Astrocyte (in vitro differentiated cells and primary cell): Measurements from ENCODE around the gene NRROS.

Source experiments
- EZH2 ChIP-seq: IDR thresholded peaks from 2 replicates; pipeline ENCODE4 v1.6.1; 2012; ENCODE audit warnings: mild to moderate bottlenecking, low read length, inconsistent platforms; ENCODE audit not compliant: insufficient read depth
- TF ChIP-seq, protein P1 (sequence below): IDR thresholded peaks from 2 replicates; pipeline ENCODE4 v1.5.1; 2011; ENCODE audit warnings: low read depth, mild to moderate bottlenecking, inconsistent platforms, low read length, moderate library complexity; ENCODE audit not compliant: insufficient read depth

DNA sequence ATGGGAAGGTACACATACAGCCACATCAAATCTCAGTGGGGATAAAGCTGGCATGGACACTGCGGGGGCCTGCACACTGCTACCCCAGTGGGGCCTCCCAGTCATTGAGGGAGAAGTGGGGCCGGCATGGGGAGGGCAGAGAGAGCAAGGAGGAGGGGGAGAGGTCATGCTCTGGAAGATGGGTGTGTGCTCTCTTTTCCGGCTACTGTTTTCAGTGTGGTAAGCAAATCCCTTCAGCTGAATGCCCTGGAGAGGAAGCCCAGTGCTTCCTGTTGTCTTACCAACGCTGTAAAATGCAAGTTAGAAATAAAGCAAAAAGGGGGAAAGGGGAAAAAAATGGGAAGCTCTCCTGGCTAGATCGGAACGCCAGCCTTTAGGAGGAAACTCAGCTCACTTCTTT lies 30.8 kb downstream of the NRROS start:
- TF ChIP-seq, protein P1, sequence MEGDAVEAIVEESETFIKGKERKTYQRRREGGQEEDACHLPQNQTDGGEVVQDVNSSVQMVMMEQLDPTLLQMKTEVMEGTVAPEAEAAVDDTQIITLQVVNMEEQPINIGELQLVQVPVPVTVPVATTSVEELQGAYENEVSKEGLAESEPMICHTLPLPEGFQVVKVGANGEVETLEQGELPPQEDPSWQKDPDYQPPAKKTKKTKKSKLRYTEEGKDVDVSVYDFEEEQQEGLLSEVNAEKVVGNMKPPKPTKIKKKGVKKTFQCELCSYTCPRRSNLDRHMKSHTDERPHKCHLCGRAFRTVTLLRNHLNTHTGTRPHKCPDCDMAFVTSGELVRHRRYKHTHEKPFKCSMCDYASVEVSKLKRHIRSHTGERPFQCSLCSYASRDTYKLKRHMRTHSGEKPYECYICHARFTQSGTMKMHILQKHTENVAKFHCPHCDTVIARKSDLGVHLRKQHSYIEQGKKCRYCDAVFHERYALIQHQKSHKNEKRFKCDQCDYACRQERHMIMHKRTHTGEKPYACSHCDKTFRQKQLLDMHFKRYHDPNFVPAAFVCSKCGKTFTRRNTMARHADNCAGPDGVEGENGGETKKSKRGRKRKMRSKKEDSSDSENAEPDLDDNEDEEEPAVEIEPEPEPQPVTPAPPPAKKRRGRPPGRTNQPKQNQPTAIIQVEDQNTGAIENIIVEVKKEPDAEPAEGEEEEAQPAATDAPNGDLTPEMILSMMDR: no peak
- no peak for TF ChIP-seq EZH2
